K562 (cell line): ENCODE data around the gene DNAJB6. TPM values are rescaled to one million over a fixed set of nuclear protein-coding genes. Genes with fewer than 3 reads are reported as not detected.

Experiments used
- BMI1 ChIP-seq: fragments of 150-350 bp; IDR thresholded peaks from 2 replicates; pipeline ENCODE4 v1.6.1; 2014; ENCODE audit warnings: low read length
- BRD9 ChIP-seq: fragments of 450-650 bp; IDR thresholded peaks from 2 replicates; pipeline ENCODE4 v1.6.1; 2018; ENCODE audit warnings: low read depth; ENCODE audit not compliant: partially characterized antibody
- BRF1 ChIP-seq: IDR thresholded peaks from 3 replicates; pipeline ENCODE4 v1.6.1; 2011; ENCODE audit warnings: borderline replicate concordance, mild to moderate bottlenecking; ENCODE audit not compliant: insufficient read length; ENCODE audit errors: extremely low read depth
- CREM ChIP-seq: IDR thresholded peaks from 2 replicates; pipeline ENCODE4 v1.6.1; 2014; ENCODE audit warnings: antibody characterized with exemption, low read depth
- CTBP1 ChIP-seq: fragments of 450-650 bp; IDR thresholded peaks from 2 replicates; pipeline ENCODE4 v1.6.1; 2016; ENCODE audit warnings: borderline replicate concordance
- ETS2 ChIP-seq: IDR thresholded peaks from 2 replicates; pipeline ENCODE4 v1.6.1; 2016; ENCODE audit warnings: borderline replicate concordance, missing genetic modification characterization, mild to moderate bottlenecking, moderate library complexity, missing compliant biosample characterization; ENCODE audit not compliant: poor library complexity, severe bottlenecking
- ETV5 ChIP-seq: sonication (generic); formaldehyde crosslinking; IDR thresholded peaks from 2 replicates; pipeline ENCODE4 v1.4.0; 2020; ENCODE audit warnings: low read depth, mild to moderate bottlenecking, missing genetic modification reagents
- GABPB1 ChIP-seq: sonication (generic); formaldehyde crosslinking; IDR thresholded peaks from 2 replicates; pipeline ENCODE4 v1.8.0; 2022; ENCODE audit warnings: mild to moderate bottlenecking, missing genetic modification reagents
- GTF2E2 ChIP-seq: fragments of 200-800 bp; sonication (Bioruptor generic); IDR thresholded peaks from 2 replicates; pipeline ENCODE4 v1.6.1; 2016; ENCODE audit warnings: missing genetic modification characterization, missing compliant biosample characterization
- LARP7 ChIP-seq: fragments of 450-650 bp; IDR thresholded peaks from 2 replicates; pipeline ENCODE4 v1.6.1; 2016
- MCM5 ChIP-seq: fragments of 450-650 bp; IDR thresholded peaks from 2 replicates; pipeline ENCODE4 v1.6.1; 2016; ENCODE audit warnings: low read depth
- NCOA2 ChIP-seq, 2 experiments: fragments of 450-650 bp; IDR thresholded peaks; 2 replicates each; pipeline ENCODE4 v1.6.1; 2018; ENCODE audit warnings: mild to moderate bottlenecking in 2 of 2, moderate library complexity in 1 of 2; ENCODE audit not compliant: partially characterized antibody in 2 of 2
- RB1 ChIP-seq: fragments of 450-650 bp; IDR thresholded peaks from 2 replicates; pipeline ENCODE4 v1.6.1; 2017; ENCODE audit warnings: low read depth, mild to moderate bottlenecking
- SIRT6 ChIP-seq: IDR thresholded peaks from one replicate; pipeline ENCODE4 v1.6.1; 2012; ENCODE audit warnings: low read depth, mild to moderate bottlenecking, control low read depth, inconsistent platforms, low read length, moderate library complexity
- SNRNP70 ChIP-seq: fragments of 200-400 bp; formaldehyde crosslinking; optimal IDR thresholded peaks from 2 replicates; pipeline ENCODE3; 2017; ENCODE audit warnings: low read depth, low read length
- TAF7 ChIP-seq: fragments of 450-650 bp; IDR thresholded peaks from 2 replicates; pipeline ENCODE4 v1.6.1; 2016; ENCODE audit warnings: missing genetic modification characterization, missing compliant biosample characterization
- TBP ChIP-seq: optimal IDR thresholded peaks from 2 replicates; pipeline ENCODE3; 2011; ENCODE audit warnings: low read depth, low read length, improper control_type of control experiment
- TCFL5 ChIP-seq: fragments of 250-450 bp; sonication (Bioruptor Pico); conservative IDR thresholded peaks from 2 replicates; pipeline ENCODE4 v1.6.1; 2021; ENCODE audit warnings: mild to moderate bottlenecking, moderate library complexity, matching md5 sums
- U2AF2 ChIP-seq: fragments of 200-400 bp; formaldehyde crosslinking; optimal IDR thresholded peaks from 2 replicates; pipeline ENCODE3; 2017; ENCODE audit warnings: low read depth, mild to moderate bottlenecking, low read length
- ZNF282 ChIP-seq: sonication (generic); formaldehyde crosslinking; IDR thresholded peaks from 2 replicates; pipeline ENCODE4 v1.8.1; 2023; ENCODE audit warnings: missing genetic modification reagents
- polyA plus RNA-seq, 8 experiments: library from polyadenylated mRNA; depleted of rRNA in 4 of 8; stranded (reverse) in 5 of 8; unstranded in 3 of 8; fragments of >200 nt; fragmentation: Nextera tagmentation in 2 of 8; fragmentation: Illumina TruSeq in 1 of 8; extraction: Ambion mirVana in 2 of 8; extraction: Trizol in 1 of 8; gene quantifications; 2 replicates each; pipeline versions ENCODE4 v1.2.1 to v1.2.3, GENCODE V29; 2011 to 2014; ENCODE audit warnings: inconsistent platforms in 1 of 8, missing spikeins in 1 of 8
- total RNA-seq, 7 experiments: library from RNA; depleted of rRNA in 6 of 7; stranded (reverse); fragments of >200 nt in 6 of 7; fragmentation: Illumina TruSeq in 2 of 7; extraction: Trizol in 2 of 7; gene quantifications; 2 replicates each; pipeline versions ENCODE4 v1.2.1 to v1.2.3, GENCODE V29; 2011 to 2021; ENCODE audit warnings: low replicate concordance in 1 of 7
- TF ChIP-seq, protein P1 (sequence below): fragments of 250-450 bp; sonication (Bioruptor Pico); IDR thresholded peaks from 2 replicates; pipeline ENCODE4 v1.9.0; 2021; ENCODE audit warnings: mild to moderate bottlenecking, inconsistent platforms
- TF ChIP-seq, protein P2 (sequence below): conservative IDR thresholded peaks from 2 replicates; pipeline ENCODE4 v1.6.1; 2011; ENCODE audit warnings: low read depth, mild to moderate bottlenecking, low read length; ENCODE audit not compliant: control insufficient read depth
- TF ChIP-seq, protein P3 (sequence below): fragments of 250-450 bp; sonication (Bioruptor Pico); IDR thresholded peaks from 2 replicates; pipeline ENCODE4 v1.4.0; 2020; ENCODE audit warnings: borderline replicate concordance

Gene DNAJB6
- total and polyA plus RNA-seq, 9 of the 15 experiments (the other 6 are each of a cell fraction or from before 2014, with no cell fraction given) = 84.5 to 158 (median 135) TPM

DNA sequence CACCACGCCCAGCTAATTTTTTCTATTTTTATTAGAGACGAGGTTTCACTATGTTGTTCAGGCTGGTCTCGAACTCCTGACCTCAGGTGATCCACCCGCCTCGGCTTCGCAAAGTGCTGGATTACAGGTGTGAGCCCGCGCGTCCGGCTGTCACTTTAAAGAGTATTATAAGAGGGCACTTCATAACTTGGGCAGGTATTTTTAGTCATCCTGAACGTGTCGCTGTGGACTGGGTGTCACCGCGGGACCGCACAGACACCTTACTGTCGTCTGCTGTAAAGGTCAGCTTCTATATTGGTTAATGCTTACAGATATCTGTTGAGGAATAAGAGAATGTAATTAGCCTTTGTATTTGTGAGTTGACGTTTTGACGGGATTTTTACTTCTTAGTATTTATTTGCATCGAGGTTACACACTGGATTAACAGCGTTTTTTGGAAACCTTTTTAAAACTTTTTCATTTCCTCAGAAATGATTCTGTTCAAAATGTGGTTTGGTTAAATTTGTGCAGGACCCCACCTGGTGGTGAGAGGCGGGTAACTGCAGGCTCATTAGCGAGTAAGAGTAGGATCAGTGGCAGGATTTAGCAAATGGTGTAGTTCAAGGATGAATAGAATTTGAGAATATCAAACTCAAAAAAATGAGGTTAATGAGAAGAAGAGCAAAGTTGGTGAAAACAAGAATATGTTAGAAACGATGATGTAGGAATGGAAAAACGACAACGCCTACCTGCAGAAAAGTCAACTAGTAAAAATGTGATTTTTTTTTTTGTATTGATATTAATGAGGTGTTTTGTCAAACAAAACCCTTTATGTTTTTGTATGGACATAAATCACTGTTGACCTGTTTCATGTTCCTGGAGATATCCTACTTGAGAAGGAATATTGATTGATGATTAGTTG is 3.2 kb downstream of the DNAJB6 start (continued):
- TF ChIP-seq, protein P1, sequence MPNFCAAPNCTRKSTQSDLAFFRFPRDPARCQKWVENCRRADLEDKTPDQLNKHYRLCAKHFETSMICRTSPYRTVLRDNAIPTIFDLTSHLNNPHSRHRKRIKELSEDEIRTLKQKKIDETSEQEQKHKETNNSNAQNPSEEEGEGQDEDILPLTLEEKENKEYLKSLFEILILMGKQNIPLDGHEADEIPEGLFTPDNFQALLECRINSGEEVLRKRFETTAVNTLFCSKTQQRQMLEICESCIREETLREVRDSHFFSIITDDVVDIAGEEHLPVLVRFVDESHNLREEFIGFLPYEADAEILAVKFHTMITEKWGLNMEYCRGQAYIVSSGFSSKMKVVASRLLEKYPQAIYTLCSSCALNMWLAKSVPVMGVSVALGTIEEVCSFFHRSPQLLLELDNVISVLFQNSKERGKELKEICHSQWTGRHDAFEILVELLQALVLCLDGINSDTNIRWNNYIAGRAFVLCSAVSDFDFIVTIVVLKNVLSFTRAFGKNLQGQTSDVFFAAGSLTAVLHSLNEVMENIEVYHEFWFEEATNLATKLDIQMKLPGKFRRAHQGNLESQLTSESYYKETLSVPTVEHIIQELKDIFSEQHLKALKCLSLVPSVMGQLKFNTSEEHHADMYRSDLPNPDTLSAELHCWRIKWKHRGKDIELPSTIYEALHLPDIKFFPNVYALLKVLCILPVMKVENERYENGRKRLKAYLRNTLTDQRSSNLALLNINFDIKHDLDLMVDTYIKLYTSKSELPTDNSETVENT (CRISPR knock-in tag) = no peak
- TF ChIP-seq NCOA2 (IDR thresholded peaks at IDR 0.05; ENCODE audit: partially characterized antibody in 2 of 2) (no peak), ETV5 (CRISPR knock-in tag) (no peak), TCFL5 (CRISPR knock-in tag) (no peak), U2AF2 (no peak), LARP7 (no peak), BMI1 (no peak), GTF2E2 (tag) (0 out of 2 replicates have a peak, but pooled peaks have one; percentile 21), CTBP1 (no peak), BRD9 (peak; percentile 94), CREM (no peak), TAF7 (tag) (no peak), BRF1 (no peak), ZNF282 (CRISPR knock-in tag) (no peak), TBP (no peak), MCM5 (no peak), SNRNP70 (no peak), RB1 (no peak), GABPB1 (CRISPR knock-in tag) (no peak), SIRT6 (no peak), ETS2 (tag) (no peak)
- TF ChIP-seq, protein P2, sequence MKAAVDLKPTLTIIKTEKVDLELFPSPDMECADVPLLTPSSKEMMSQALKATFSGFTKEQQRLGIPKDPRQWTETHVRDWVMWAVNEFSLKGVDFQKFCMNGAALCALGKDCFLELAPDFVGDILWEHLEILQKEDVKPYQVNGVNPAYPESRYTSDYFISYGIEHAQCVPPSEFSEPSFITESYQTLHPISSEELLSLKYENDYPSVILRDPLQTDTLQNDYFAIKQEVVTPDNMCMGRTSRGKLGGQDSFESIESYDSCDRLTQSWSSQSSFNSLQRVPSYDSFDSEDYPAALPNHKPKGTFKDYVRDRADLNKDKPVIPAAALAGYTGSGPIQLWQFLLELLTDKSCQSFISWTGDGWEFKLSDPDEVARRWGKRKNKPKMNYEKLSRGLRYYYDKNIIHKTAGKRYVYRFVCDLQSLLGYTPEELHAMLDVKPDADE = no peak
- TF ChIP-seq, protein P3, sequence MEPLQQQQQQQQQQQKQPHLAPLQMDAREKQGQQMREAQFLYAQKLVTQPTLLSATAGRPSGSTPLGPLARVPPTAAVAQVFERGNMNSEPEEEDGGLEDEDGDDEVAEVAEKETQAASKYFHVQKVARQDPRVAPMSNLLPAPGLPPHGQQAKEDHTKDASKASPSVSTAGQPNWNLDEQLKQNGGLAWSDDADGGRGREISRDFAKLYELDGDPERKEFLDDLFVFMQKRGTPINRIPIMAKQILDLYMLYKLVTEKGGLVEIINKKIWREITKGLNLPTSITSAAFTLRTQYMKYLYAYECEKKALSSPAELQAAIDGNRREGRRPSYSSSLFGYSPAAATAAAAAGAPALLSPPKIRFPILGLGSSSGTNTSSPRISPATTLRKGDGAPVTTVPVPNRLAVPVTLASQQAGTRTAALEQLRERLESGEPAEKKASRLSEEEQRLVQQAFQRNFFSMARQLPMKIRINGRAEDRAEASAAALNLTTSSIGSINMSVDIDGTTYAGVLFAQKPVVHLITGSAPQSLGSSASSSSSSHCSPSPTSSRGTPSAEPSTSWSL (CRISPR knock-in tag) = no peak
